AG04450 (cell line): ENCODE data around the gene XIRP1. TPM values are rescaled to one million over a fixed set of nuclear protein-coding genes. Genes with fewer than 3 reads are reported as not detected.

Experiments used
- CTCF ChIA-PET: fragments of 300-600, 350-600 bp; formaldehyde crosslinking; extraction: SDS; loops from one replicate; lab custom pipeline; 2022; ENCODE audit warnings: antibody characterized with exemption, inconsistent platforms; lab: Charles Lee
- POLR2A ChIA-PET: fragments of 350-600 bp; formaldehyde crosslinking; extraction: SDS; loops from one replicate; lab custom pipeline; 2021; ENCODE audit warnings: antibody characterized with exemption, inconsistent platforms; lab: Yijun Ruan, JAX
- DNase-seq: peaks from one replicate; pipeline ENCODE4 v3.0.0-alpha.2; 2011; ENCODE audit warnings: low read depth, low spot score
- H3K27ac ChIP-seq: one replicate; pipeline ENCODE4 v1.5.1; 2012; ENCODE audit warnings: low read depth, low read length, control low read depth
- H3K27me3 ChIP-seq: one replicate; pipeline ENCODE4 v1.6.0; 2012; ENCODE audit warnings: low read length; ENCODE audit not compliant: control insufficient read depth, insufficient read depth
- H3K4me3 ChIP-seq: 2 replicates; pipeline ENCODE4 v1.5.1; 2011; ENCODE audit warnings: mild to moderate bottlenecking, low read depth, low read length, control low read depth
- H3K9me3 ChIP-seq: 2 replicates; pipeline ENCODE4 v1.5.1; 2012; ENCODE audit warnings: low read length; ENCODE audit not compliant: control insufficient read depth, insufficient read depth
- polyA plus RNA-seq: library from polyadenylated mRNA; depleted of rRNA; stranded (reverse); fragments of >200 nt; gene quantifications from 2 replicates; pipeline ENCODE4 v1.2.3, GENCODE V29; 2011
- TF ChIP-seq, protein P1 (sequence below): IDR thresholded peaks from 2 replicates; pipeline ENCODE4 v1.5.1; 2011; ENCODE audit warnings: low read depth, low read length, control low read depth, inconsistent platforms

XIRP1 gene
- polyA plus RNA-seq, 1 experiment, result not detected

DNA sequence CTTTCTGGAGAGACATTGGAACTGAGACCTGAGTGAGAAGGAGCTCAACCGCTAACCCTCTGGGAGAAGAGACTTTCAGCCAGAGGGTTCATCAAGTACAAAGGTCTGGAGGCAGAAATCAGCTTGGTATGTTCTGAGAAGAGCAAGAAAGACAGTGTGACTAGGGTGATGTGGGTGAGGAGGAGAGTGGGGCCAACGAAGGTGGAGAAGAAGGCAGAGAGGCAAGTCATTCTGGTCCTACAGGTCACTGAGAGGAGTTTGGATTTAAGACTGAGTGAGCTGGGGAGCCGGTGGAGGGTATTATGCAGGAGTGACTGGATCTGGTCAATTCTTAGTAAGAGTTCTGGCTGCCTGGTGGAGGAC, 12.2 kb downstream of the XIRP1 start:
- H3K27ac ChIP-seq, result no peak overlapping the region
- peak overlapping the region; percentile 55 for H3K4me3 ChIP-seq
- POLR2A ChIA-PET, result no interaction called here
- TF ChIP-seq, protein P1, sequence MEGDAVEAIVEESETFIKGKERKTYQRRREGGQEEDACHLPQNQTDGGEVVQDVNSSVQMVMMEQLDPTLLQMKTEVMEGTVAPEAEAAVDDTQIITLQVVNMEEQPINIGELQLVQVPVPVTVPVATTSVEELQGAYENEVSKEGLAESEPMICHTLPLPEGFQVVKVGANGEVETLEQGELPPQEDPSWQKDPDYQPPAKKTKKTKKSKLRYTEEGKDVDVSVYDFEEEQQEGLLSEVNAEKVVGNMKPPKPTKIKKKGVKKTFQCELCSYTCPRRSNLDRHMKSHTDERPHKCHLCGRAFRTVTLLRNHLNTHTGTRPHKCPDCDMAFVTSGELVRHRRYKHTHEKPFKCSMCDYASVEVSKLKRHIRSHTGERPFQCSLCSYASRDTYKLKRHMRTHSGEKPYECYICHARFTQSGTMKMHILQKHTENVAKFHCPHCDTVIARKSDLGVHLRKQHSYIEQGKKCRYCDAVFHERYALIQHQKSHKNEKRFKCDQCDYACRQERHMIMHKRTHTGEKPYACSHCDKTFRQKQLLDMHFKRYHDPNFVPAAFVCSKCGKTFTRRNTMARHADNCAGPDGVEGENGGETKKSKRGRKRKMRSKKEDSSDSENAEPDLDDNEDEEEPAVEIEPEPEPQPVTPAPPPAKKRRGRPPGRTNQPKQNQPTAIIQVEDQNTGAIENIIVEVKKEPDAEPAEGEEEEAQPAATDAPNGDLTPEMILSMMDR, result no peak
- no peaks in the 10 kb centered on the region for H3K9me3 ChIP-seq
- no peaks in the 10 kb centered on the region for H3K27me3 ChIP-seq
- DNase-seq, result no peak
- CTCF ChIA-PET, result interaction anchor here (0.6 to 0.9 kb wide), 2 partner anchors 9 to 53 kb away, joined by 3 to 8 read pairs; no protein-coding TSS in a partner anchor

DNA sequence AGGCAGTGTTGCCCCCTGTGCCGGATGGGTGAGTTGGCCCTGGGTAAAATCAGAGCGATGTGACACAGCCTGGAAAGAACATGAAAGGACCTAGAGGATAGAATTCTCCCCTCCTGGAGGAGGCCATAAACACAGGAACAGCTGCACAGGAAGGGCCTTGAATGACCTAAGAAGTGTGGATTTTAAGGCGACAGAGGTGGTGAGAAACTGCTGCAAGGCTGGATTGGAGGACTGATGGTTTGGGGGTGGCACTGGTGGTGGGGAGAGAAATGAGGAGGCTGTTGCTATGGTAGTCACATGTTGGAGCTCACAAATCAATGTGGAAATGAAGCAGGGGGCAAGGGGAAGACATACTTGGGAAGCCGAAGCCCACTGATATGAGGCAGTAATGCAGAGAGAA, 13.8 kb downstream of the XIRP1 start:
- Histone ChIP-seq H3K4me3 (no peak overlapping the region; the same call in 1 of the 2 replicates), H3K27me3 (no peaks in the 10 kb centered on the region), H3K9me3 (no peaks in the 10 kb centered on the region), H3K27ac (peak overlapping the region; percentile 43)
- CTCF ChIA-PET, result interaction anchor here (1.1 to 2.6 kb wide), 5 partner anchors 11 to 113 kb away, joined by 3 to 38 read pairs (median 6); no protein-coding TSS in a partner anchor
- TF ChIP-seq, protein P1, result no peak
- POLR2A ChIA-PET, result interaction anchor here (0.6 to 3.1 kb wide), 5 partner anchors 11 to 1156 kb away, joined by 3 to 27 read pairs (median 4); no protein-coding TSS in a partner anchor
- DNase-seq, result no peak

DNA sequence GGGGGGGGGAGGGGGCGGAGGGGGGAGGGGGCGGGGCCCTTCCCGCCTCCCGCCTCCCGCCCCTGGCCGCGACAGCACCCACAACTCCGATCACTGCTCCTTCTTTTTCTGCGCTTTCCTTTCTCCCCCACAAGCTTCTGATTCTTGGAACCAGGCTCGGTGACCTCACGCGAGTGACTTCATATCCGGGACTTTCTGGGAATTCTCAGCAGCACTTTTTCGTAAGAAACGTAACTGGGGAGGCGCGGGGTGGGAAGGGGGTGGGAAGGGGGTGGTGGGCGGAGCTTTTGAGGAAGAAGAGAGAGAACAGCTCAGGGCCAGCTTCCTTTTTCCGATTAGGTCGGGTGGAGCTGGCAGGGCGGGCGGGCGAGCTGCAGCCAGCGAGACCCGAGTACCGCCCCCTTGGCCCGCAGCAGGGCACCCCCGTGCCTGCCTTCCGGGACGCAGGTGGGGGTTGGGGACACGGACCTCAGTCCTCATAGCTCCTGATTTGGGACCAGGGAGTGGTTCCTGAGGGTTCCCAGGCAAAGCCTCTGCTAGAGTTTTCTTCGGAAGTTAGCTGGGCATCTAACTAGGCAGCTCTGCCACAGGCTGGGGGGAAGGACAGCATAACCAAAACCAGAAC, 14.6 kb downstream of the XIRP1 start:
- Histone ChIP-seq H3K9me3 (no peaks in the 10 kb centered on the region), H3K27ac (peak overlapping the region; percentile 90), H3K4me3 (peak overlapping the region; percentile 62), H3K27me3 (no peaks in the 10 kb centered on the region)
- ChIA-PET CTCF (interaction anchor here (0.6 to 2.6 kb wide), 7 partner anchors 10 to 698 kb away, joined by 3 to 38 read pairs (median 3); no protein-coding TSS in a partner anchor), POLR2A (interaction anchor here (0.6 to 3.1 kb wide), 5 partner anchors 10 to 1155 kb away, joined by 3 to 27 read pairs (median 5); partner anchors contain the start of genes GORASP1 and TTC21A)
- peak; percentile 86 for DNase-seq
- TF ChIP-seq, protein P1, result no peak

DNA sequence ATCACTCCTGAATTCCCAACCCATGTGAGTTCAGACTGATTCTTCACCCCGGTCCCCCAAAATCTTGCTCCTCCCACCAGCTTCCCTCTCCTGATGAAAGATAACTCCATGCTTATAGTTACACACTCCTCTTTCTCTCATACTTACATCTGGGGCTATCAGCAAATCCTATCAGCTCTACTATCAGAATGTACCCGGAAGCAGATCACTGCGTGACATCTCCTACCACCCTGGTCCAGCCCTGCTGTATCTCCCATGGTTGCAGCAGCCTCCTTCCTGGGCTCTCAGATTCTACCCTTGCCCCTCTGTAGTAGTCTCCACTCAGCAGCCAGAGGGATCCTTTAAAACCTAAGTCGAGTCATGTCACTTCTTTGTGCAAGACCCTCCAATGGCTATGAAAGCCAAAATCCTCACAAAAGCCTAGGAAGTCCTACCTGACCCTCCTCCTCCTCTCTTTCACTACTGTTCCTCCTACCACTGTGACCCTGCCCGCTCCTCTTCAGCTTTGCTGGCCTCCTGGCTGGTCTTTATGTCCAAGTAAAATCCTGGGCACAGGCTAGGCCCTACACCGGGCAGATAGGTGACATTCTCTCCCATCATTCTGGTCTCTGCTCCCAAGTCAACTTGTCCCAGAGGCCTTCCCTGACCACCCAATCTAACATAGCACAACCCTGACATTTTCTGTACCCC, 16.2 kb downstream of the XIRP1 start:
- ChIA-PET POLR2A (interaction anchor here (3.1 kb wide), 1 partner anchor 9 kb away, joined by 27 read pairs; no protein-coding TSS in a partner anchor), CTCF (interaction anchor here (1.0 to 1.3 kb wide), 3 partner anchors 25 to 115 kb away, joined by 3 read pairs; no protein-coding TSS in a partner anchor)
- TF ChIP-seq, protein P1, result no peak
- no peaks in the 10 kb centered on the region for H3K9me3 ChIP-seq
- no peak overlapping the region for H3K27ac ChIP-seq
- H3K4me3 ChIP-seq, result no peak overlapping the region
- no peaks in the 10 kb centered on the region for H3K27me3 ChIP-seq
- no peak for DNase-seq
